Hepatocyte (in vitro differentiated cells): ENCODE results near the gene SHROOM3.

ENCODE experiments used
- CTCF ChIP-seq: fragments of 200-600 bp; sonication (generic); IDR thresholded peaks from 2 replicates; pipeline ENCODE4 v1.5.1; 2016; ENCODE audit warnings: antibody characterized with exemption, mild to moderate bottlenecking; ENCODE audit not compliant: poor library complexity
- EZH2phosphoT487 ChIP-seq: fragments of 200-600 bp; sonication (generic); IDR thresholded peaks from one replicate; pipeline ENCODE4 v1.6.1; 2018; ENCODE audit warnings: antibody characterized with exemption, mild to moderate bottlenecking, low read depth, moderate library complexity; ENCODE audit not compliant: unreplicated experiment, severe bottlenecking

- TF ChIP-seq CTCF (no peak), EZH2phosphoT487 (no peak)
Measured at GRCh38 chr4:76723373-76723772, 288.3 kb downstream of the SHROOM3 start.
